GM13976 (cell line): ENCODE results near the gene DHRS7B.

ENCODE experiments used
- DNase-seq: peaks from one replicate; pipeline ENCODE4 v3.0.0; 2012; ENCODE audit warnings: low spot score
- CTCF ChIP-seq: IDR thresholded peaks from 2 replicates; pipeline ENCODE4 v1.5.1; 2012; ENCODE audit warnings: borderline replicate concordance, mild to moderate bottlenecking; ENCODE audit not compliant: insufficient read depth; ENCODE audit errors: extremely low read depth, missing control alignments, control extremely low read depth
- in situ Hi-C: fragments of 300-500 bp; cut with MboI; formaldehyde crosslinking; loops from one replicate; pipeline ENCODE4 v1.12.0; 2022; ENCODE audit warnings: low sequenced_read_pairs, mixed read lengths, inconsistent platforms; ENCODE audit not compliant: unreplicated experiment

DHRS7B gene

GRCh38 chr17:21239680-21240368 is 113.1 kb downstream of the DHRS7B start:
- no peak for TF ChIP-seq CTCF
- DNase-seq: peak; percentile 73
- in situ Hi-C loops: loop anchor here (10.0 kb wide), 1 partner anchor 55 kb away; no protein-coding TSS in a partner anchor

- in situ Hi-C loops: loop anchor here (10.0 kb wide), 1 partner anchor 56 kb away; no protein-coding TSS in a partner anchor
- TF ChIP-seq CTCF: no peak
- DNase-seq: no peak
Measured at GRCh38 chr17:21240369-21241055, 113.7 kb downstream of the DHRS7B start.
